ENCODE data around the gene FKBP8.

The FKBP8 gene

DNA sequence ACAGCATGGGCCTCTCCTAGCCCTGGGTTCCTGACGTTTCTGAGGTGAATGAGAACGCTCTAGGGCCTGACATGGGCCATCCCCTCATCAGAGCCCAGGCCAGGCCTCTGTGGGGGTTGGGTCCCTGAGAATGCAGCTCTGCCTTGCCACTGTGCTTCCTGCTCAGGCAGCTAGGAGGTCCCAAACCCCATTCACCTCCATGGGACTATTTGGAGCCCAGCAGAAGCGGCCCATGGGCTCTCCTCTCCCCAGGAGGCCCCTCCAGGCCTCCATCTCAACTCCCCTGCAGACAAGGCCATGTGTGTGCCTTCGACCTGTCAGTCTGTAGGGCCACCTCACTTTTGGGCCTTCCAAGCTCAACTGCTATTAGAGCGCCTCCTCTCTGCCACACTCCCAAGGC lies 58.4 kb downstream of the FKBP8 start:
- no peak for TF ChIP-seq TEAD4 (IDR thresholded peaks at IDR 0.05)
- TF ChIP-seq FOXM1 (IDR thresholded peaks at IDR 0.05; ENCODE audit: borderline replicate concordance, low read depth): no peak
- TF ChIP-seq YY1 (IDR thresholded peaks at IDR 0.05; ENCODE audit: low read depth): no peak
- no peak for TF ChIP-seq USF1 (IDR thresholded peaks at IDR 0.05)
- TF ChIP-seq, protein P1, sequence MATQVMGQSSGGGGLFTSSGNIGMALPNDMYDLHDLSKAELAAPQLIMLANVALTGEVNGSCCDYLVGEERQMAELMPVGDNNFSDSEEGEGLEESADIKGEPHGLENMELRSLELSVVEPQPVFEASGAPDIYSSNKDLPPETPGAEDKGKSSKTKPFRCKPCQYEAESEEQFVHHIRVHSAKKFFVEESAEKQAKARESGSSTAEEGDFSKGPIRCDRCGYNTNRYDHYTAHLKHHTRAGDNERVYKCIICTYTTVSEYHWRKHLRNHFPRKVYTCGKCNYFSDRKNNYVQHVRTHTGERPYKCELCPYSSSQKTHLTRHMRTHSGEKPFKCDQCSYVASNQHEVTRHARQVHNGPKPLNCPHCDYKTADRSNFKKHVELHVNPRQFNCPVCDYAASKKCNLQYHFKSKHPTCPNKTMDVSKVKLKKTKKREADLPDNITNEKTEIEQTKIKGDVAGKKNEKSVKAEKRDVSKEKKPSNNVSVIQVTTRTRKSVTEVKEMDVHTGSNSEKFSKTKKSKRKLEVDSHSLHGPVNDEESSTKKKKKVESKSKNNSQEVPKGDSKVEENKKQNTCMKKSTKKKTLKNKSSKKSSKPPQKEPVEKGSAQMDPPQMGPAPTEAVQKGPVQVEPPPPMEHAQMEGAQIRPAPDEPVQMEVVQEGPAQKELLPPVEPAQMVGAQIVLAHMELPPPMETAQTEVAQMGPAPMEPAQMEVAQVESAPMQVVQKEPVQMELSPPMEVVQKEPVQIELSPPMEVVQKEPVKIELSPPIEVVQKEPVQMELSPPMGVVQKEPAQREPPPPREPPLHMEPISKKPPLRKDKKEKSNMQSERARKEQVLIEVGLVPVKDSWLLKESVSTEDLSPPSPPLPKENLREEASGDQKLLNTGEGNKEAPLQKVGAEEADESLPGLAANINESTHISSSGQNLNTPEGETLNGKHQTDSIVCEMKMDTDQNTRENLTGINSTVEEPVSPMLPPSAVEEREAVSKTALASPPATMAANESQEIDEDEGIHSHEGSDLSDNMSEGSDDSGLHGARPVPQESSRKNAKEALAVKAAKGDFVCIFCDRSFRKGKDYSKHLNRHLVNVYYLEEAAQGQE (IDR thresholded peaks at IDR 0.05; ENCODE audit: low read depth): no peak
- no peak for TF ChIP-seq ZBTB7A (IDR thresholded peaks at IDR 0.05; ENCODE audit: low read depth)
- TF ChIP-seq TAF1 (IDR thresholded peaks at IDR 0.05; ENCODE audit: low read depth): no peak
- no peak for TF ChIP-seq EGR1 (IDR thresholded peaks at IDR 0.05)
- no peak for TF ChIP-seq MAX (IDR thresholded peaks at IDR 0.05)
- no peak for TF ChIP-seq TCF12 (IDR thresholded peaks at IDR 0.05; ENCODE audit: low read depth)
- TF ChIP-seq RAD21 (IDR thresholded peaks at IDR 0.05; ENCODE audit: low read depth): no peak
- no peak for TF ChIP-seq EP300 (IDR thresholded peaks at IDR 0.05; ENCODE audit: borderline replicate concordance)
- TF ChIP-seq NFIC (IDR thresholded peaks at IDR 0.05): no peak
- no peak for TF ChIP-seq CEBPB (IDR thresholded peaks at IDR 0.05)

DNA sequence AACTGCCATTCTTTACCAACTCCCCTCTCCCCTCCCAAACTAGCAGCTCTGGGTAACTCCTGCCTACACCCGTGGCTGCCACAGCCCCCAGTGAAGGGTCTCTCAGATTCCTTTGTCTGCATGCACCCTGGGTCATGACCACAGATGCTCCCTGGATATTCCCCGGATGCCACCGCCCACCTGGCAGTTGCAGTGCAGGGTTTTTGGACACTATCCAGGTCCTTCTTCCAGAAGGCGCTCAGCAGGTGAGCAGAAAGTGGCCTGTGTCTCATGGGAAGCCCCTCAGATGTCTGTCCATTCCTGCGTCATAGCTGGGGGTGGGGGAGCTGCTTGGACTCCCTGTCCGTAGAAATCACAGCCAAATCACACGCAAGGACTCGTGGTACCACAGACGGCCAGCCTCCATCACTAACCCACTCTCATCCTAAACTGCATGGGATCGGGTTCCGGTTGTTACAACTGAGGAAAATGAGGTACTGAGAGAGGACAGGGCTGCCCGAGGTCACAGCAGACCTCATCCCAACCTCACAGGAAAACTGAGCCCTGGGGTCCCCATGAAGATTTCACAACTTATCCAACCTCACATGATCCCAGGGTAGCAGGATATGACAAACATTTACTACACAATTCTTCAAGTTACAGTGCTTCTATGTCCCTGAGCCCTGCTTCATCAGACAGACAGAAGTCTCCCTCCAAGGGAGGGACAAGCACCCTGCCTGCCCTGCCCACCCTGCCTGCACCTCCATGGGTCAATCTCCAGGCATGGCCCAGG lies 60.1 kb downstream of the FKBP8 start:
- TF ChIP-seq FOXM1 (IDR thresholded peaks at IDR 0.05; ENCODE audit: borderline replicate concordance, low read depth): no peak
- peak; percentile 37 for TF ChIP-seq NFIC (IDR thresholded peaks at IDR 0.05)
- TF ChIP-seq, protein P1 (IDR thresholded peaks at IDR 0.05; ENCODE audit: low read depth): no peak
- no peak for TF ChIP-seq TAF1 (IDR thresholded peaks at IDR 0.05; ENCODE audit: low read depth)
- no peak for TF ChIP-seq CEBPB (IDR thresholded peaks at IDR 0.05)
- no peak for TF ChIP-seq MAX (IDR thresholded peaks at IDR 0.05)
- no peak for TF ChIP-seq USF1 (IDR thresholded peaks at IDR 0.05)

Measured in Ishikawa (cell line).